ENCODE data around the gene KAT6B. TPM values are rescaled to one million over a fixed set of nuclear protein-coding genes. Genes with fewer than 3 reads are reported as not detected.
A peak's percentile ranks its signal among the peaks of the same experiment; 100 is the strongest.
"Not testable (repeated sequence)": the region's sequence is repeated elsewhere in the genome, so short reads cannot be mapped to it uniquely, and the experiment has no call there.

The KAT6B gene
- total RNA-seq, 4 donors from 2014 or later, result 12.0 to 37.7 (median 21.6) TPM

DNA sequence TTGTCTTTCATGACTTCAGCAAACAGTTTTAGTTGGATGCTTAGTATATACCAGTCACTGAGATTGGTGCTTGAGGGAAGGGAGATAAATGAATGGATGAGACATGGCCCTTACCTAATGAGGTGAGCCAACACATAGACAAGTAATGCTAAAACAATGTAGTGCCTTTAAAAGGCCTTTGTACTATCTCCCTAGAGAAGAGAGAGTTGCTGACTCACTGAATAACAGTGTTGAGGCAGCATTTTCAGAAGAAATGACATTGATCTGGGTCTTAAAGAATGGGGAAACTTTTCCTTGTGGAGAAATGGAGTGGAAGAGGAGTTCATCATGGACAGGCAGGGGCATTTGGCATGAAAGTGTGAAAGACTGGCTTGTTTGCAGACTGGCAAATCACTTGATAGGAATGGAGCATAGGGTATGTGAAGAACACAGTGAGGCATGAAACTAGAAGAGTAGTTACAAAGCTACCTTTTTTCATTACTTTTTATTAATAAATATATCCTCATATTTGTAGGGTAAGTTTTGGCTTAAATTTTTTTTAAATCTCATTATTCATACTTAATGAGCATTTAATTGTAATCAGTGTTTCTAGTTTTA is 91.2 kb downstream of the KAT6B start:
- Histone ChIP-seq H3K27ac (peak overlapping the region in 1 of 4 donors; percentile 59), H3K4me1 (peaks cover 40 to 52% of the 10 kb centered on the region in 2 donors), H3K36me3 (no peaks in the 10 kb centered on the region), H3K27me3 (no peaks in the 10 kb centered on the region), H3K4me3 (no peak overlapping the region), H3K9me3 (no peaks in the 10 kb centered on the region)
- DNase-seq (no peak), ATAC-seq (peak in 1 of 2 donors; percentile 61)
- TF ChIP-seq, protein P1, sequence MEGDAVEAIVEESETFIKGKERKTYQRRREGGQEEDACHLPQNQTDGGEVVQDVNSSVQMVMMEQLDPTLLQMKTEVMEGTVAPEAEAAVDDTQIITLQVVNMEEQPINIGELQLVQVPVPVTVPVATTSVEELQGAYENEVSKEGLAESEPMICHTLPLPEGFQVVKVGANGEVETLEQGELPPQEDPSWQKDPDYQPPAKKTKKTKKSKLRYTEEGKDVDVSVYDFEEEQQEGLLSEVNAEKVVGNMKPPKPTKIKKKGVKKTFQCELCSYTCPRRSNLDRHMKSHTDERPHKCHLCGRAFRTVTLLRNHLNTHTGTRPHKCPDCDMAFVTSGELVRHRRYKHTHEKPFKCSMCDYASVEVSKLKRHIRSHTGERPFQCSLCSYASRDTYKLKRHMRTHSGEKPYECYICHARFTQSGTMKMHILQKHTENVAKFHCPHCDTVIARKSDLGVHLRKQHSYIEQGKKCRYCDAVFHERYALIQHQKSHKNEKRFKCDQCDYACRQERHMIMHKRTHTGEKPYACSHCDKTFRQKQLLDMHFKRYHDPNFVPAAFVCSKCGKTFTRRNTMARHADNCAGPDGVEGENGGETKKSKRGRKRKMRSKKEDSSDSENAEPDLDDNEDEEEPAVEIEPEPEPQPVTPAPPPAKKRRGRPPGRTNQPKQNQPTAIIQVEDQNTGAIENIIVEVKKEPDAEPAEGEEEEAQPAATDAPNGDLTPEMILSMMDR (IDR thresholded peaks at IDR 0.05 in 4 of 5, conservative IDR thresholded peaks at IDR 0.05 in 1 of 5), result no peak
- no peak for TF ChIP-seq POLR2A (IDR thresholded peaks at IDR 0.05)
- in situ Hi-C loops (cut with MboI; ENCODE audit: low sequenced_read_pairs in 4 of 4) (no loop called here), intact Hi-C loops (cut with DNase I; ENCODE audit: low total_unique reads) (no loop called here)

GRCh38 chr10:74919671-74920070 is 93.3 kb downstream of the KAT6B start:
- DNase-seq, result no peak
- no peak overlapping the region for H3K4me3 ChIP-seq
- intact Hi-C loops (cut with DNase I; ENCODE audit: low total_unique reads) (loop anchor here (5.0 kb wide), 1 partner anchor 77 kb away; no protein-coding TSS in a partner anchor), in situ Hi-C loops (cut with MboI; ENCODE audit: low sequenced_read_pairs in 4 of 4) (no loop called here)
- no peaks in the 10 kb centered on the region for H3K36me3 ChIP-seq
- H3K4me1 ChIP-seq, result peaks cover 60 to 67% of the 10 kb centered on the region in 2 donors
- ATAC-seq, result no peak
- TF ChIP-seq, protein P1 (IDR thresholded peaks at IDR 0.05 in 4 of 5, conservative IDR thresholded peaks at IDR 0.05 in 1 of 5), result no peak
- TF ChIP-seq POLR2A (IDR thresholded peaks at IDR 0.05), result no peak
- H3K9me3 ChIP-seq, result no peaks in the 10 kb centered on the region
- no peak overlapping the region for H3K27ac ChIP-seq
- no peaks in the 10 kb centered on the region for H3K27me3 ChIP-seq

DNA sequence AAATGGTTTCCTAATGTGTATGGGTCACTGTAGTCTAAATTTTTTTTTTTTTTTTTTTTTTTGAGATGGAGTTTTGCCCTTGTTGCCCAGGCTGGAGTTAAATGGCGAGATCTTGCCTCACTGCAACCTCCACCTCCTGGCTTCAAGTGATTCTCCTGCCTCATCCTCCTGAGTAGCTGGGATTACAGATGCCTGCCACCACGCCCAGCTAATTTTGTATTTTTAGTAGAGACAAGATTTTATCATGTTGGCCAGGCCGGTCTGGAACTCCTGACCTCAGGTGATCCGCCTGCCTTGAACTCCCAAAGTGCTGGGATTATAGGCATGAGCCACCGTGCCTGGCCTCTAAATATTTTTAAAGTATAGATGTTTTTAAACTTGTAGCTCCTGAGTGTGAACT is 94.7 kb downstream of the KAT6B start:
- H3K4me3 ChIP-seq; H3K27ac ChIP-seq; H3K27me3 ChIP-seq; H3K9me3 ChIP-seq; DNase-seq; ATAC-seq; H3K36me3 ChIP-seq; in situ Hi-C loops (cut with MboI; ENCODE audit: low sequenced_read_pairs in 4 of 4): not testable (repeated sequence)
- peaks cover 55 to 74% of the 10 kb centered on the region in 2 donors for H3K4me1 ChIP-seq
- intact Hi-C loops (cut with DNase I; ENCODE audit: low total_unique reads), result loop anchor here (5.0 kb wide), 1 partner anchor 79 kb away; no protein-coding TSS in a partner anchor

- DNase-seq, result no peak
- no peak for ATAC-seq
- no peak overlapping the region for H3K4me3 ChIP-seq
- intact Hi-C loops (cut with DNase I; ENCODE audit: low total_unique reads), result loop anchor here (5.0 kb wide), 1 partner anchor 79 kb away; no protein-coding TSS in a partner anchor
- H3K9me3 ChIP-seq, result no peaks in the 10 kb centered on the region
- in situ Hi-C loops (cut with MboI; ENCODE audit: low sequenced_read_pairs in 4 of 4), result no loop called here
- no peaks in the 10 kb centered on the region for H3K27me3 ChIP-seq
- no peak overlapping the region for H3K27ac ChIP-seq
- TF ChIP-seq, protein P1 (IDR thresholded peaks at IDR 0.05 in 4 of 5, conservative IDR thresholded peaks at IDR 0.05 in 1 of 5), result no peak
- TF ChIP-seq POLR2A (IDR thresholded peaks at IDR 0.05), result no peak
- H3K4me1 ChIP-seq, result peaks cover 59 to 76% of the 10 kb centered on the region in 2 donors
- H3K36me3 ChIP-seq, result no peaks in the 10 kb centered on the region
These were observed 95.3 kb downstream of the KAT6B start for GRCh38 chr10:74921744-74922143.

DNA sequence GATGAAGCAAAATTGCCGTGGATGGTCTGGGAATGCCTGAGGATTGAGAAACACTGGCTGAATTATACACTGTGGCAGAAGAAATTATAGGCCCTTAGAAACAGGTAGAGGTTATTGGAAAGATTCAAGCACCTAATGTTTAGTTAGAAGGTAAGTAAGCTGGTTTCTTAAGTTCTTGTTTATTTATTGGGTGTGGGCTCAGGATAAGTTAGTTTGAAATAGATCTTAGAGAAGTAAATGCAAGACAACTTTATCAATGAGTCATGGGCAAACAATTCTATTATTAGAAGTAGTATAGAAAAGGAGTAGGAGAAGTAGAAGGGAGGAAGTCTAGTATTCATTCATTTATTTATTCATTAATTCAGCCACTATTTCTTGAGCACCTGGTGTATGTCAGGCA is 96.5 kb downstream of the KAT6B start:
- TF ChIP-seq POLR2A (IDR thresholded peaks at IDR 0.05), result no peak
- no peak for ATAC-seq
- no peak overlapping the region for H3K4me3 ChIP-seq
- in situ Hi-C loops (cut with MboI; ENCODE audit: low sequenced_read_pairs in 4 of 4), result no loop called here
- intact Hi-C loops (cut with DNase I; ENCODE audit: low total_unique reads), result loop anchor here (5.0 kb wide), 1 partner anchor 81 kb away; no protein-coding TSS in a partner anchor
- H3K36me3 ChIP-seq, result no peaks in the 10 kb centered on the region
- DNase-seq, result no peak
- peaks cover 65 to 76% of the 10 kb centered on the region in 2 donors for H3K4me1 ChIP-seq
- H3K27ac ChIP-seq, result peak overlapping the region in 2 of 4 donors; percentile 13 to 44
- no peaks in the 10 kb centered on the region for H3K9me3 ChIP-seq
- no peaks in the 10 kb centered on the region for H3K27me3 ChIP-seq
